ENCODE results near the gene CLTCL1. TPM values are rescaled to one million over a fixed set of nuclear protein-coding genes. Genes with fewer than 3 reads are reported as not detected.
A peak's percentile ranks its signal among the peaks of the same experiment; 100 is the strongest.

The CLTCL1 gene
- total RNA-seq, 3 donors from 2014 or later (not counting 1 experiment from before 2014, with no cell fraction given), result 0.86 to 1.2 (median 1.2) TPM

- Histone ChIP-seq H3K4me1 (ENCODE audit: control insufficient read depth, insufficient read depth, low read length) (peaks cover 44% of the 10 kb centered on the region), H3K27me3 (ENCODE audit: control insufficient read depth, insufficient read depth, low read length) (no peaks in the 10 kb centered on the region), H3K27ac (ENCODE audit: low read length) (no peak overlapping the region), H3K4me3 (ENCODE audit: low read length) (peak overlapping the region; percentile 39), H3K9me3 (ENCODE audit: control insufficient read depth, insufficient read depth, low read length) (no peaks in the 10 kb centered on the region), H3K36me3 (ENCODE audit: control insufficient read depth, insufficient read depth, low read length) (no peaks in the 10 kb centered on the region)
- TF ChIP-seq, protein P1, sequence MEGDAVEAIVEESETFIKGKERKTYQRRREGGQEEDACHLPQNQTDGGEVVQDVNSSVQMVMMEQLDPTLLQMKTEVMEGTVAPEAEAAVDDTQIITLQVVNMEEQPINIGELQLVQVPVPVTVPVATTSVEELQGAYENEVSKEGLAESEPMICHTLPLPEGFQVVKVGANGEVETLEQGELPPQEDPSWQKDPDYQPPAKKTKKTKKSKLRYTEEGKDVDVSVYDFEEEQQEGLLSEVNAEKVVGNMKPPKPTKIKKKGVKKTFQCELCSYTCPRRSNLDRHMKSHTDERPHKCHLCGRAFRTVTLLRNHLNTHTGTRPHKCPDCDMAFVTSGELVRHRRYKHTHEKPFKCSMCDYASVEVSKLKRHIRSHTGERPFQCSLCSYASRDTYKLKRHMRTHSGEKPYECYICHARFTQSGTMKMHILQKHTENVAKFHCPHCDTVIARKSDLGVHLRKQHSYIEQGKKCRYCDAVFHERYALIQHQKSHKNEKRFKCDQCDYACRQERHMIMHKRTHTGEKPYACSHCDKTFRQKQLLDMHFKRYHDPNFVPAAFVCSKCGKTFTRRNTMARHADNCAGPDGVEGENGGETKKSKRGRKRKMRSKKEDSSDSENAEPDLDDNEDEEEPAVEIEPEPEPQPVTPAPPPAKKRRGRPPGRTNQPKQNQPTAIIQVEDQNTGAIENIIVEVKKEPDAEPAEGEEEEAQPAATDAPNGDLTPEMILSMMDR (IDR thresholded peaks at IDR 0.05), result no peak
- no peak for DNase-seq
- ATAC-seq, result no peak
- H3K4me1 Mint-ChIP-seq, result peaks cover 10 to 23% of the 10 kb centered on the region in 2 donors
- H3K36me3 Mint-ChIP-seq, result no peaks in the 10 kb centered on the region
- intact Hi-C loops (cut with micrococcal nuclease), result loop anchor here (2.0 kb wide), 2 partner anchors 55 to 301 kb away; partner anchors contain the start of genes CDC45, DGCR2 and UFD1
- peak overlapping the region in 1 of 2 donors; percentile 14 for H3K27ac Mint-ChIP-seq
- no peaks in the 10 kb centered on the region for H3K9me3 Mint-ChIP-seq
- H3K27me3 Mint-ChIP-seq (ENCODE audit: low read depth in 2 of 2), result no peaks in the 10 kb centered on the region
- WGBS (ENCODE audit: insufficient coverage), result 56% methylated on average over 55 of the region's 55 CpGs
- H3K4me3 Mint-ChIP-seq, result peak overlapping the region; percentile 68
These were observed 114.1 kb downstream of the CLTCL1 start for GRCh38 chr22:19177164-19178064.

- peaks cover 16 to 28% of the 10 kb centered on the region in 2 donors for H3K4me1 Mint-ChIP-seq
- no peaks in the 10 kb centered on the region for H3K27me3 Mint-ChIP-seq (ENCODE audit: low read depth in 2 of 2)
- intact Hi-C loops (cut with micrococcal nuclease), result no loop called here
These were observed 114.8 kb downstream of the CLTCL1 start for GRCh38 chr22:19176732-19177131.

DNA sequence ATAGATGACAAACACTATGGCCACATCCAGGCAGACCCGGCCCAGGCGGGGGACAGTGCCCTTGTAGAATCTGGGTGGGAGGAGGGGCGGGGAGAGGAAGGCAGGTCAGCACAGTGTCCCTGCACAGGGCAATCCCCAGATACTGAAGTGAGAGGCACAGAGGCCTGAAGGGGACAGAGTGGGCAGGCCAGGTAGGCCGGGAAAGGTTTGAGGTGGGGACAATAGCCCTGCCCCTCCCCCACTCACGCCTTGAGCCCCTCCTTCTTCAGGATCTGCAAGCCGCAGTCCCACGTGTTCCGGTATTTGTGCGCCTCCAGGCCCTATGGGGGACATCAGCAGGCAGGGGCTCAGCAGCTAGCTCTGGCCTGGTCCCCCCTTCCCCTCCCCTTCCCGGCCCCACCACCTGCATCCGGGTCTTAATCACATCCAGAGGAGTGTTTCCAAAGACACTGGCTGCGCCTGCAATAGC is 115.3 kb downstream of the CLTCL1 start:
- no peak overlapping the region for H3K27ac ChIP-seq (ENCODE audit: low read length)
- WGBS (ENCODE audit: insufficient coverage), result 88% methylated on average over 12 of the region's 12 CpGs
- DNase-seq, result no peak

More at GRCh38 chr22:19176732-19177131, 114.8 kb downstream of the CLTCL1 start:
- H3K4me3 Mint-ChIP-seq, result peak overlapping the region; percentile 65
- peak overlapping the region in 1 of 2 donors; percentile 14 for H3K27ac Mint-ChIP-seq
- Histone ChIP-seq H3K4me3 (ENCODE audit: low read length) (no peak overlapping the region), H3K27ac (ENCODE audit: low read length) (no peak overlapping the region), H3K27me3 (ENCODE audit: control insufficient read depth, insufficient read depth, low read length) (no peaks in the 10 kb centered on the region), H3K4me1 (ENCODE audit: control insufficient read depth, insufficient read depth, low read length) (peaks cover 51% of the 10 kb centered on the region), H3K9me3 (ENCODE audit: control insufficient read depth, insufficient read depth, low read length) (no peaks in the 10 kb centered on the region), H3K36me3 (ENCODE audit: control insufficient read depth, insufficient read depth, low read length) (no peaks in the 10 kb centered on the region)
- no peak for ATAC-seq
- 96% methylated on average over 12 of the region's 12 CpGs for WGBS (ENCODE audit: insufficient coverage)
- TF ChIP-seq, protein P1 (IDR thresholded peaks at IDR 0.05), result no peak
- H3K36me3 Mint-ChIP-seq, result no peaks in the 10 kb centered on the region
- DNase-seq, result no peak
- H3K9me3 Mint-ChIP-seq, result no peaks in the 10 kb centered on the region

More for the DNA sequence above, 115.3 kb downstream of the CLTCL1 start:
- no peak overlapping the region for H3K4me3 Mint-ChIP-seq
- no peaks in the 10 kb centered on the region for H3K36me3 Mint-ChIP-seq
- Histone ChIP-seq H3K36me3 (ENCODE audit: control insufficient read depth, insufficient read depth, low read length) (no peaks in the 10 kb centered on the region), H3K27me3 (ENCODE audit: control insufficient read depth, insufficient read depth, low read length) (no peaks in the 10 kb centered on the region), H3K4me1 (ENCODE audit: control insufficient read depth, insufficient read depth, low read length) (peaks cover 52% of the 10 kb centered on the region), H3K9me3 (ENCODE audit: control insufficient read depth, insufficient read depth, low read length) (no peaks in the 10 kb centered on the region), H3K4me3 (ENCODE audit: low read length) (no peak overlapping the region)
- H3K9me3 Mint-ChIP-seq, result no peaks in the 10 kb centered on the region
- TF ChIP-seq, protein P1 (IDR thresholded peaks at IDR 0.05), result no peak
- no peak overlapping the region for H3K27ac Mint-ChIP-seq
- H3K4me1 Mint-ChIP-seq, result peaks cover 16 to 31% of the 10 kb centered on the region in 2 donors
- intact Hi-C loops (cut with micrococcal nuclease), result no loop called here
- no peak for ATAC-seq
- no peaks in the 10 kb centered on the region for H3K27me3 Mint-ChIP-seq (ENCODE audit: low read depth in 2 of 2)

Measured in natural killer cell (primary cell).